ENCODE measurements around the gene AREL1. TPM values are rescaled to one million over a fixed set of nuclear protein-coding genes. Genes with fewer than 3 reads are reported as not detected.
A peak's percentile ranks its signal among the peaks of the same experiment; 100 is the strongest.

The AREL1 gene
- total RNA-seq, 1 experiment from 2014 or later = 34.2 TPM

GRCh38 chr14:74711651-74712050 is 1.2 kb downstream of the AREL1 start:
- H4K91ac ChIP-seq (ENCODE audit: insufficient read length, low read depth, low read length) = no peak overlapping the region
- no peaks in the 10 kb centered on the region for H3K4me1 ChIP-seq (ENCODE audit: insufficient read depth, low read length)
- Mint-ChIP-seq H3K27ac (no peak overlapping the region), H3K9me3 (no peaks in the 10 kb centered on the region; a peak in 1 of 5 replicates), H3K4me1 (peaks cover 12 to 19% of the 10 kb centered on the region in 2 experiments), H3K27me3 (ENCODE audit: low read depth) (no peaks in the 10 kb centered on the region), H3K36me3 (ENCODE audit: insufficient read depth in 1 of 3, low read depth in 3 of 3) (peaks cover 5 to 17% (median 15%) of the 10 kb centered on the region in 3 experiments; a peak in 6 of 7 replicates), H3K4me3 (peak overlapping the region; percentile 98)
- no peak overlapping the region for H3K9ac ChIP-seq (ENCODE audit: extremely low read depth, insufficient read length, low read length)
- peak overlapping the region; percentile 100 for H3K4me2 ChIP-seq (ENCODE audit: insufficient read depth, insufficient read length, low read length)
- no peak for TF ChIP-seq CTCF (conservative IDR thresholded peaks at IDR 0.05)
- no peak overlapping the region for H2BK120ac ChIP-seq (ENCODE audit: low read depth, low read length, poor library complexity, severe bottlenecking)
- no peak overlapping the region for H2BK15ac ChIP-seq (ENCODE audit: low read depth, low read length)
- H4K5ac ChIP-seq (ENCODE audit: insufficient read length, low read depth, low read length) = no peak overlapping the region
- no peaks in the 10 kb centered on the region for H3K27me3 ChIP-seq (ENCODE audit: insufficient read depth, low read length)
- WGBS (ENCODE audit: extremely low coverage, insufficient read length, low lambda C conversion rate) = no CpG with 5 or more reads among the region's 5 CpGs
- no peak overlapping the region for H2AFZ ChIP-seq (ENCODE audit: low read length)
- no peak overlapping the region for H3K56ac ChIP-seq (ENCODE audit: insufficient read length, low read depth, low read length)
- peaks cover 25% of the 10 kb centered on the region for H3K79me2 ChIP-seq (ENCODE audit: insufficient read depth, low read length)
- H3T11ph ChIP-seq (ENCODE audit: low read length) = no peak overlapping the region
- H2BK5ac ChIP-seq (ENCODE audit: insufficient read length, low read length) = no peak overlapping the region
- no peaks in the 10 kb centered on the region for H3K79me1 ChIP-seq (ENCODE audit: insufficient read depth, low read depth, low read length, poor library complexity, severe bottlenecking)
- DNase-seq = no peak
- no peak overlapping the region for H4K8ac ChIP-seq (replicated peaks; ENCODE audit: insufficient read length, low read depth, low read length)
- H3K23me2 ChIP-seq (ENCODE audit: insufficient read length, low read depth, low read length, poor library complexity, severe bottlenecking) = no peaks in the 10 kb centered on the region
- no peak overlapping the region for H3K14ac ChIP-seq (ENCODE audit: insufficient read depth, low read length)
- no peak overlapping the region for H3K27ac ChIP-seq (ENCODE audit: insufficient read length, low read depth, low read length)
- H2AK5ac ChIP-seq (ENCODE audit: insufficient read length, low read length) = no peak overlapping the region
- no peak overlapping the region for H3K4ac ChIP-seq (ENCODE audit: low read depth, low read length)
- no peak overlapping the region for H2BK12ac ChIP-seq (ENCODE audit: insufficient read length, low read depth, low read length)
- H3K9me3 ChIP-seq (ENCODE audit: control insufficient read depth, low read depth, low read length) = no peaks in the 10 kb centered on the region
- no peak overlapping the region for H2BK20ac ChIP-seq (ENCODE audit: low read depth, low read length, poor library complexity, severe bottlenecking)
- H3K18ac ChIP-seq (ENCODE audit: insufficient read length, low read depth, low read length) = no peak overlapping the region
- no peaks in the 10 kb centered on the region for H4K20me1 ChIP-seq (ENCODE audit: control insufficient read depth, insufficient read depth, insufficient read length)
- no peak overlapping the region for H3K23ac ChIP-seq (ENCODE audit: insufficient read length, low read depth, low read length)
